WERI-Rb-1 (cell line): Measurements from ENCODE around the gene VPS11.
"Not testable (repeated sequence)": the region's sequence is repeated elsewhere in the genome, so short reads cannot be mapped to it uniquely, and the experiment has no call there.

Experiments used
- DNase-seq: peaks from one replicate; pipeline ENCODE4 v3.0.0-alpha.2; 2020
- H3K27ac ChIP-seq: fragments of 250-450 bp; sonication (Bioruptor Pico); 2 replicates; pipeline ENCODE4 v1.5.1; 2020; ENCODE audit warnings: mild to moderate bottlenecking, moderate library complexity
- H3K27me3 ChIP-seq: fragments of 250-450 bp; sonication (Bioruptor Pico); 2 replicates; pipeline ENCODE4 v1.5.1; 2021; ENCODE audit warnings: mild to moderate bottlenecking, low read depth, moderate library complexity; ENCODE audit not compliant: insufficient read depth, severe bottlenecking
- H3K36me3 ChIP-seq: fragments of 250-450 bp; sonication (Bioruptor Pico); 2 replicates; pipeline ENCODE4 v1.5.1; 2020; ENCODE audit warnings: mild to moderate bottlenecking, moderate library complexity
- H3K4me3 ChIP-seq: 2 replicates; pipeline ENCODE4 v1.5.1; 2011; ENCODE audit warnings: low read depth, mild to moderate bottlenecking, control low read depth, low read length
- H3K9me3 ChIP-seq: fragments of 250-450 bp; sonication (Bioruptor Pico); 2 replicates; pipeline ENCODE4 v1.5.1; 2021; ENCODE audit warnings: mild to moderate bottlenecking, moderate library complexity; ENCODE audit not compliant: severe bottlenecking
- CTCF ChIP-seq: IDR thresholded peaks from 2 replicates; pipeline ENCODE4 v1.5.1; 2011; ENCODE audit warnings: low read depth, mild to moderate bottlenecking, control low read depth, inconsistent platforms, low read length

The VPS11 gene

GRCh38 chr11:119056421-119056999 lies 11.1 kb upstream of the VPS11 start:
- no peak for TF ChIP-seq CTCF
- Histone ChIP-seq H3K36me3 (peaks cover 43% of the 10 kb centered on the region), H3K4me3 (peak overlapping the region; percentile 76), H3K27me3 (no peaks in the 10 kb centered on the region), H3K27ac (peak overlapping the region; percentile 86), H3K9me3 (no peaks in the 10 kb centered on the region)
- DNase-seq = peak; percentile 31

DNA sequence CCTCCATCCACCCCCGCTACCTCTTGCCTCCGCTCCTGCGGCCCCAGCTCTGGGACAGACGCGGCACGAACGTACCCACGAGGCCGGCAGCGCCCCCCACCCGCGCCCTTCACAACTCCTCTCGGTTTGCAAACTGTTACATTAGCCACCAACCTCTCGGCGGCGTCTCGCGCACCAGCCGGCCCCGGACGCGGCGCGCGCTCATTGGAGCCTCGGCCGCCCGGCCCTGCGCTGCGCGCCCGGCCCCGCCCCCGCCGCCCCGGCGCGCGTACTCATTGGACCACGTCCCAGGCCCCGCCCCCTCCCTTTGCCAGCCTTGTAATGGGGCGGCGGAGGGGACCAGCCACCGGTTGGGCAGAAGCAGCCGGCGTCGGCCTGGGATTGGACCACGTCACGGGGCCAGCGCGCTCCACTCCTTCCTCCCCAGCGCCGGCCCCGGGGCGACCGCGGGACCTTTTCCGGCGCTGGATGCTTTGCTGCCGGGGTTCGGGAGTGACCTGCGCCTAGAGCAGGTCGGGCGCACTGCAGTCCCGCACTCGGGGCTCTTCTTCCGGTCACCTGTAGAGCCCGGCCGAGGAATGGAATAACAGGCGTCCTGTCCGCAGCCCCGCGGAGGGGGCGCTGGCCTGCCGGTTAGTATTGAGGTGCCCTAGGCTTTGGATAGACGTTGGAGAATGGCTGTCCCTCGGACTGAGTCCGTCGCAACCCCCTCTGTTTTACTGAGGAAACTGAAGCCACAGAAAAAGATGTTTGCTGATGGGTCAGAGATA lies 10.4 kb upstream of the VPS11 start, which contains the start of gene HYOU1:
HYOU1 (minus strand) TSS at position 206 of the 770 bp plus-strand sequence. CDS start 1,045 bp downstream, outside the sequence.
- Histone ChIP-seq H3K4me3 (peak within 1 kb of the TSS; percentile 76), H3K27me3 (no peaks in the 10 kb centered on the region), H3K27ac (peak within 1 kb of the TSS; percentile 86), H3K9me3 (no peaks in the 10 kb centered on the region), H3K36me3 (peaks cover 36% of the 10 kb centered on the region)
- peak; percentile 25; the same call in 1 of the 2 replicates for TF ChIP-seq CTCF
- DNase-seq = peak; percentile 98

DNA sequence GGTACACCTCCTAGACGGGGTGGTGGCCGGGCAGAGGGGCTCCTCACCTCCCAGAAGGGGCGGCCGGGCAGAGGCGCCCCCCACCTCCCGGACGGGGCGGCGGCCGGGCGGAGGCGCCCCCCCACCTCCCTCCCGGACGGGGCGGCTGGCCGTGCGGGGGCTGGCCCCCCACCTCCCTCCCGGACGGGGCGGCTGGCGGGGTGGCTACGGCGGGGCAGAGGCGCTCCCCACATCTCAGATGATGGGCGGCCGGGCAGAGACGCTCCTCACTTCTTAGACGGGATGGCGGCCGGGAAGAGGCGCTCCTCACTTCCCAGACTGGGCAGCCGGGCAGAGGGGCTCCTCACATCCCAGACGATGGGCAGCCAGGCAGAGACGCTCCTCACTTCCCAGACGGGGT lies 8.5 kb upstream of the VPS11 start:
- not testable (repeated sequence) for H3K27me3 ChIP-seq, DNase-seq, H3K4me3 ChIP-seq, H3K9me3 ChIP-seq, H3K27ac ChIP-seq
- H3K36me3 ChIP-seq = peaks cover 16% of the 10 kb centered on the region

GRCh38 chr11:119061256-119061655 lies 6.4 kb upstream of the VPS11 start:
- no peak overlapping the region for H3K4me3 ChIP-seq
- H3K36me3 ChIP-seq = no peaks in the 10 kb centered on the region
- no peaks in the 10 kb centered on the region for H3K9me3 ChIP-seq
- DNase-seq = no peak
- no peak overlapping the region for H3K27ac ChIP-seq
- TF ChIP-seq CTCF = no peak
- no peaks in the 10 kb centered on the region for H3K27me3 ChIP-seq

- Histone ChIP-seq H3K36me3 (no peaks in the 10 kb centered on the region), H3K9me3 (no peaks in the 10 kb centered on the region), H3K27me3 (no peaks in the 10 kb centered on the region), H3K4me3 (no peak overlapping the region), H3K27ac (no peak overlapping the region)
- DNase-seq = no peak
- TF ChIP-seq CTCF = no peak
These were observed 4.8 kb upstream of the VPS11 start for GRCh38 chr11:119062779-119063178.

DNA sequence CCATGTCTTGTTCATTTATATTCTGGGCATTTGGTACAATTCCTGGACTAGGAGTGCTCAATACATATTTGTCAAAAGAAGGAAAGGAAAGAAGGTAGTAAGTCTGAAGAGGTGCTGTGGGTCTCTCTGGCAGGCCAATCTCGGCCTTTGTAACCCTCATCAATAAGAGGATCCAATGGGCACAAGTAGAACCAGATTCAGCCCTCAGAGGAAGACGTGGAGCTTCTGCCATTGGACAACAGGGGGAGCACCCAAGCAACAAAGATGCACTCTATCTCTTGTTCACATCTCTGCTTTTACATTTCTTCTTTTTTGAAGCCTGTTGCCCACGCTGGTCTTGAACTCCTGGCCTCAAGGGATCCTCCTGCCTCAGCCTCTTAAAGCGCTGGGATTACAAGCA lies 2.2 kb upstream of the VPS11 start:
- peak; percentile 76 for TF ChIP-seq CTCF
- peak; percentile 52 for DNase-seq
- Histone ChIP-seq H3K36me3 (peaks cover 11% of the 10 kb centered on the region), H3K9me3 (no peaks in the 10 kb centered on the region), H3K27me3 (no peaks in the 10 kb centered on the region), H3K4me3 (no peak overlapping the region), H3K27ac (no peak overlapping the region)
